Measurements from ENCODE around the gene PLCG2. TPM values are rescaled to one million over a fixed set of nuclear protein-coding genes. Genes with fewer than 3 reads are reported as not detected.

PLCG2 gene
- polyA plus RNA-seq, 3 donors, result 19.5 to 47.4 (median 35.5) TPM

GRCh38 chr16:81831722-81832126, 52.6 kb downstream of the PLCG2 start:
- H2AFZ ChIP-seq (ENCODE audit: insufficient read depth, low read depth, low read length, poor library complexity, severe bottlenecking), result peak overlapping the region; percentile 32
- H3K36me3 ChIP-seq (replicated peaks in 1 of 2; ENCODE audit: control insufficient read depth in 1 of 2, insufficient read depth in 2 of 2, low read length in 2 of 2), result peaks cover 0 to 7% of the 10 kb centered on the region in 2 donors
- peak overlapping the region; percentile 83 to 87 for H3K27ac ChIP-seq (ENCODE audit: low read depth in 1 of 2, low read length in 2 of 2)
- H3K4me3 ChIP-seq (replicated peaks in 1 of 3; ENCODE audit: low read depth in 2 of 3, low read length in 3 of 3), result peak overlapping the region in 1 of 3 experiments; percentile 57
- H3K4me1 ChIP-seq (ENCODE audit: control insufficient read depth in 1 of 2, insufficient read depth in 2 of 2, low read length in 2 of 2), result peaks cover 84 to 87% of the 10 kb centered on the region in 2 donors
- peak overlapping the region; percentile 86 to 95 (median 93) for H3K27ac Mint-ChIP-seq
- TF ChIP-seq CTCF (IDR thresholded peaks at IDR 0.05), result peak; percentile 42
- intact Hi-C loops (cut with micrococcal nuclease), result loop anchor here in 1 of 2 donors (5.0 kb wide), 1 partner anchor 34 kb away; no protein-coding TSS in a partner anchor
- peaks cover 91% of the 10 kb centered on the region for H3K79me2 ChIP-seq (ENCODE audit: insufficient read depth, low read length)
- DNase-seq, result peak; percentile 89 to 92 (median 91)
- peaks cover 92% of the 10 kb centered on the region for H3K4me1 Mint-ChIP-seq
- peaks cover 0 to under 1% (median 0%) of the 10 kb centered on the region in 7 donors for H3K9me3 Mint-ChIP-seq
- no peaks in the 10 kb centered on the region for H3K9me3 ChIP-seq (replicated peaks in 1 of 2; ENCODE audit: control insufficient read depth in 1 of 2, insufficient read depth in 1 of 2, low read length in 2 of 2)
- peaks cover 23 to 41% of the 10 kb centered on the region in 2 donors for H3K36me3 Mint-ChIP-seq
- peak overlapping the region; percentile 74 for H3K4me2 ChIP-seq (replicated peaks; ENCODE audit: extremely low read depth, low read length, poor library complexity, severe bottlenecking)
- peak overlapping the region; percentile 34 for H3K9ac ChIP-seq (ENCODE audit: insufficient read depth, low read length, poor library complexity, severe bottlenecking)
- H4K20me1 ChIP-seq (ENCODE audit: insufficient read depth, low read length), result peaks cover 47% of the 10 kb centered on the region
- H3K4me3 Mint-ChIP-seq, result peak overlapping the region; percentile 24 to 66
- 0% methylated on average over 4 of the region's 8 CpGs for WGBS (ENCODE audit: insufficient coverage)
- H3K27me3 Mint-ChIP-seq (ENCODE audit: low read depth in 3 of 3), result peaks cover 0 to 3% (median 0%) of the 10 kb centered on the region in 3 donors
- no peaks in the 10 kb centered on the region for H3K27me3 ChIP-seq (ENCODE audit: control insufficient read depth in 2 of 2, insufficient read depth in 2 of 2, low read length in 2 of 2)

- peak overlapping the region in 1 of 3 experiments; percentile 57 for H3K4me3 ChIP-seq (replicated peaks in 1 of 3; ENCODE audit: low read depth in 2 of 3, low read length in 3 of 3)
- DNase-seq, result peak; percentile 42 to 67 (median 65)
Measured at GRCh38 chr16:81832801-81833547, 53.9 kb downstream of the PLCG2 start.

More at GRCh38 chr16:81832801-81833547, 53.9 kb downstream of the PLCG2 start:
- whole genome bisulfite sequencing (ENCODE audit: insufficient coverage), result 28% methylated on average over 4 of the region's 12 CpGs
- peaks cover 53% of the 10 kb centered on the region for H4K20me1 ChIP-seq (ENCODE audit: insufficient read depth, low read length)
- no peak overlapping the region for H2AFZ ChIP-seq (ENCODE audit: insufficient read depth, low read depth, low read length, poor library complexity, severe bottlenecking)
- Mint-ChIP-seq H3K9me3 (no peaks in the 10 kb centered on the region), H3K27me3 (ENCODE audit: low read depth in 3 of 3) (peaks cover 0 to 3% (median 0%) of the 10 kb centered on the region in 3 donors), H3K27ac (peak overlapping the region; percentile 86 to 94 (median 93)), H3K36me3 (peaks cover 15 to 28% of the 10 kb centered on the region in 2 donors), H3K4me1 (peaks cover 92% of the 10 kb centered on the region), H3K4me3 (peak overlapping the region in 1 of 2 donors; percentile 65)
- peak overlapping the region; percentile 83 to 87 for H3K27ac ChIP-seq (ENCODE audit: low read depth in 1 of 2, low read length in 2 of 2)
- no peaks in the 10 kb centered on the region for H3K9me3 ChIP-seq (replicated peaks in 1 of 2; ENCODE audit: control insufficient read depth in 1 of 2, insufficient read depth in 1 of 2, low read length in 2 of 2)
- no peak for TF ChIP-seq CTCF (IDR thresholded peaks at IDR 0.05)
- peaks cover 81% of the 10 kb centered on the region for H3K79me2 ChIP-seq (ENCODE audit: insufficient read depth, low read length)
- peaks cover 85 to 87% of the 10 kb centered on the region in 2 donors for H3K4me1 ChIP-seq (ENCODE audit: control insufficient read depth in 1 of 2, insufficient read depth in 2 of 2, low read length in 2 of 2)
- intact Hi-C loops (cut with micrococcal nuclease), result loop anchor here in 1 of 2 donors (5.0 kb wide), 1 partner anchor 36 kb away; no protein-coding TSS in a partner anchor
- H3K36me3 ChIP-seq (replicated peaks in 1 of 2; ENCODE audit: control insufficient read depth in 1 of 2, insufficient read depth in 2 of 2, low read length in 2 of 2), result no peaks in the 10 kb centered on the region
- H3K27me3 ChIP-seq (ENCODE audit: control insufficient read depth in 2 of 2, insufficient read depth in 2 of 2, low read length in 2 of 2), result no peaks in the 10 kb centered on the region
- no peak overlapping the region for H3K9ac ChIP-seq (ENCODE audit: insufficient read depth, low read length, poor library complexity, severe bottlenecking)
- H3K4me2 ChIP-seq (replicated peaks; ENCODE audit: extremely low read depth, low read length, poor library complexity, severe bottlenecking), result peak overlapping the region; percentile 74

Measured in CD14-positive monocyte (primary cell).